NCI-H82 treated with DMSO at 0.1 percent for 48 hours (cell line): ENCODE measurements around the gene SYCP3.
"Not testable (repeated sequence)": the region's sequence is repeated elsewhere in the genome, so short reads cannot be mapped to it uniquely, and the experiment has no call there.

Source experiments
- DNase-seq: peaks from one replicate; lab custom pipeline; 2025; ENCODE audit not compliant: unreplicated experiment; lab: John Stamatoyannopoulos, UW

The SYCP3 gene

DNA sequence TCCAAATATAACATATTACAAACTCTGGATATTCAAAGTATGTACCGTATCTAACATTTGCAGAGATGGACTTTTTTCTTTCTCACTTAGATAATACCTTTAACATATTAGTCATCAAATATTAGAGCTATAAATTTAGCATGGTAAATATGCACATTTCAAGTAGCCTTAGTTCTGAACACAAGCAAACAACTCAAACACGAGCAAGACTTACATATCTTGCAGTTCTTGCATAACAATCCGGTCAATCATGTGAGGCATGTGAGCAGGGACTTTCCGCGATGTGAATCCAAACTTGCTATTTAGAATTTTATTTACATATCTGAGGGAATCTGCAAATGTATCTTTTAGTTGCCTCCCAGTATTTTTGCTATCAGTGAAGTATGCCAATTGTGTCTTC is 22.1 kb upstream of the SYCP3 start:
- no peak for DNase-seq

DNA sequence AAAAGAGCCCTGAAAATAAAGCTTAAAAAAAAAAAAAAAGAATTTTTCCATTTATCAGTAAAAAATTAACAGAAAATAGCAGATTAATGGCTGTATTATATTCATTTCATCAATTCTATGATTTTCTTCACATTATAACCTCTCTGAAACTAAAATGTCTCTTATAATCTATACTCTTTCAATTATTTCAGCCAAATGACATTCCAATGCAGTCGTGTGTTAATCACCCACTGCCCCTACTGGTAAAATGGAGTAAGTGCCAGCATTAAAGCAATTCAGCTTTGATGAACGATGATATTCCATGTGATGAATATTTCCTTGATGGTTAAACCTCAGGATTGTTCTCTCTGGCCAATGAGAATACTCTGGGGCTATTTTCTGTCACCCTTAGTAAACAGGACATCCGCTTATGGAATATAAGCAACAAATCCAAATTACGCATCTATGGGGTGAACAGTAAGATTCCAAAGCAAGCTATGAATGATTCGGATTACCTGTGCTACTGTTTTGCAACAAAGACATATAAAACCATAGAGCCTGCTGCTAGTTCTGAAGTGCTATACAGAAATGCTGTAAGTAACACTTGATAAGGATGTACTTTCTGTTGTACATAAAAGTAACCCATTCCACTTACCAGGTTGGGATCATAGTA is 20.3 kb upstream of the SYCP3 start:
- no peak for DNase-seq

DNA sequence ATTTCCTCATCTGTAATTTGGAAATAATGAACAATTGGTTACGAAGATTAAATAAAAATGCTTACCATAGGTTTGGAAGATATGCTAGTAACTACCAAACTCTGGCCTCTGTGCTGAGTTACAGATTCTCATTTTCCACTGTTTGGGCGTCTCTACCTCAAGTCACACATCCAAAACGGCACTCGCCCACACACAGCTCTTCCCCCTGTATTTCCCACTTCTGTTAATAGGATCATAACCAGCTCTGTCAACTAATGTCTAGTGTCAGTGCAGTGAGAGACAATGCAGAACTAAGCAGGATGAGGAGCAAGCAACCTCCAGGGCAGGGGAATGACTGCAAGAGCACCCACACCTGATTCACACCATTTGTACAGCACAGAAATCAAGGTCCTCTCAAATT is 10.9 kb upstream of the SYCP3 start:
- DNase-seq: no peak

DNA sequence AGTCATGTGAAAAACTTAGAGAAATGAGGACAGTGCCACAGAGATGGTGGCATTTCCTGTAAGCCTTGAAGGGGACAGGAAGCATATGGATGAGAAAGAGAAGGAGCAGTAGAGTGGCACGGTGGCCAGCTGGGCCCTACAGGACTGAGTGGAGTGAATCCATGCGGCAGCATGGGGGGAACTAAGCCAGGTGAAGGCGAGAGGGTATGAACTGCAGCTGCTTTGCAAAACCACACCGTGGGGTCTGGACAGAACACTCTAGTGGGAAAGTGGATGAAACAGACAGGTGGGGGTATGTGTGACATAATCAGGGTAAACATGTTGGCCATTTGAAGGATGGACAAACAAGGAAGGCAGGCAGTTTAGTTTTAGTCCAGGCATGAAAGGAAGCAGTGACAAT is 10.4 kb upstream of the SYCP3 start:
- DNase-seq: no peak

DNA sequence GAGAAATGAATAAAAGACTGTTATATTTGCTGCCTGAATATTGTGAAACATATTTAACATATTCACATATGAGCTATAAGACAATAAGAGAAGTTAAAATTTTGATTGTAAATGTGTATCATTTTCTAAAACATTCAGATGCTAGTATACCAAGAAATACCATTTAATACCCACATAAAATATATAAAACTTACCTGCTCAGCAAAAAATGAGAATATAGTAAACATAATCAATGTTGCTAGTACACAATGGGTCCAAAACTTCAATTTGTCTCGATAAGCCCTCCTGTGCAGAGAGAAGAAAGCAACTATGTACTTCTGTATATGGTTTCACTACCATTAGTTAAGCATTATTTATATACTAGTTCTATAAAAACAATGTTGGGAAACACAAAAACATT is 9.6 kb upstream of the SYCP3 start:
- DNase-seq: no peak

DNA sequence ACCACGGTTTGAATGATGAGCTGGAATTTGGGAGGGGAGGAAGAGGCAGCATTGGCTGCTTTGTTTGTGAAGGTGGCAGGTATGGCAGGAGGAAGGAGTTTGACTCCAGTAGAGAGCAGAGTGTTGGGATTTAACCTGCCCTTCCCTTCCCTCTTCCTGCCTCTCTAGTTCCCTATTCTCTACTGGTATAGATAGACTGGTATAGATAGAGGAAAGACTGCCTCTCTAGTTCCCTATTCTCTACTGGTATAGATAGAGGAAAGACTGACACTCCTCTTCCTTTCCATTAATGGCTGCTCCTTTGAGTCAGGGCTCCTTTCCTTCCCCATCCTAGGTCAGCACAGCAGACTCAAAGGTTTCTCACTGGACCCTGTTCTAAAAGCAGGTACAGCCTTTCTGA is 8.4 kb upstream of the SYCP3 start:
- DNase-seq: no peak

DNA sequence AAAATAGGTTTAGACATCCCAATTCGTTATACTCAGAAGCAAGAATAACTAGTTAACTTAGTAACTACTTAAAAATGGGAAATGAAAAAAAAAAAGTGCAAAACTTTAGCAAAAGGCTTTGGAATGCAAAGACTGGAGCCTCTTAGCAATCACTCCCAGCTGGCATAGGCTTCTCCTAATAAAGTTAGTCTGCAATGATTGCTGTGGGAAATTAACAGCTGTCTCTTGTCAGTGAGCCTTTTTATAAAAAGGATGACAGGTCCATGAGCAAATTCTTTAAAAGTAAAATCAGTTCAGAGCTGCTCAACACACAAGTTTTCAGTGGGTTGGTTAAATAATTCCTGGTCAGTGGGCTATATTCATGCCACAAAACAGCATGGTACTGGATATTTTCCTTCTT is 7.4 kb upstream of the SYCP3 start:
- DNase-seq: no peak

DNA sequence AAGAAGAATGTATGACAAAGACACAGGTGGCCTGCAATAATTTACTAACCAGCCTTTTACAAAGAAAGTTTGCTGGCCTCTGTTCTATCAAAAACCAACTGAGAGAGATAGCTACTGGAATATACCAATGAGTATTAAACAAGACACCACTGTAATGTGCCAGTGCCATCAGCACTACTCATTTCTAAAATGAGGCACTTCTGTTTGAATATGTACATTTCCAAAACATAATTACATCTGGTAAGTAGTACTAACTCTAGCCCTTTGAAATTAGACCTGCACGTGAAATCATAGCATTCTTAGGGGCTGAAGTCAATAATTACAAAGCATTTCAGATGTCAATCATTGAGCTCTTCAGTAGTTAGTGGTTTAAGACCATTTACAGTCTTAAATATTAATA is 6.9 kb upstream of the SYCP3 start:
- DNase-seq: no peak

DNA sequence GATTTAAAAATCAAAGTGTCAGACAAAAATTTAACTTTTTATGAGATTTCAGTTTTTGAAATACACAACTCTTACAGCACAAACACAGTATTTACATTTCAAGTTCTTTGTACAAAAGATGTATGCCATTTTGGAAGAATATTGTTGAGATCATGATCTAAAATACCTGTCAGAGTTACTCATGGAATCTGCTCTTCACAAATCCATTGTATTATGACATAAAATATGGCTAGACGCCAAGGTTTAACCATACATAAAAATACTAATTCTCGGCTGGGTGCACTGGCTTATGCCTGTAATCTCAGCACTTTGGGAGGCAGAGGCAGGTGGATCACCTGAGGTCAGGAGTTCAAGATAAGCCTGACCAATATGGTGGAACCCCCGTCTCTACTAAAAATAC is 6.2 kb upstream of the SYCP3 start:
- DNase-seq: no peak

DNA sequence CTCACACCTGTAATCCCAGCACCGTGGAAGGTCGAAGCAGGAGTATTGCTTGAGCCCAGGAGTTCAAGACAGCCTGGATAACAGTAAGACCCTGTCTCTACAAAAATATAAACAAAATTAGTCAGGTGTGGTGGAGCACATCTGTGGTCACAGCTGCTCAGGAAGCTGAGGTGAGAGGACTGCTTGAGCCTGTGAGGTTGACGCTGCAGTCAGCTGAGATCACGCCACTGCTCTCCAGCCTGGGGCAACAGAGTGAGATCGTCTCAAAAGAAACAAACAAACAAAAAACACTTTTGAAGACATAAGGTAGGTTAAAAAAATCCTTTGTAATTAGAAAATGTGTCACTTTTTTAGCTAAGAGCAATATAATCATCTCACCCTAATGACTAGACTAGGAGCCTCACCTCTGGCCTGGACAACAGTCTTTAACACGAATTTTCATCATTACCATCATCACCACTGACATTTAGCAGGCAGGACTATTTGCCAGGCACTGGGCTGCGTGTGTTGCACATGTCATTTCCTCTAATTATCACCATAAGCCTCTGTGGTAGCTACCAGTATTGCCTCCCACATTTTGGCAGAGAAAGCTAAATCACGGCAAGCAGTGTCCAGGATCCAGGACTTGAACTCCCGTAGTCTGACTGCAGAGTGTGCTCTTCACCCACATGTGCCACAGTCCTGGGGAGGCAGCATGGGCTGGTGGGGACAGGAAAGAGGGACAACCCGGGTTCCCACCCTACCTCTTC is 4.6 kb upstream of the SYCP3 start:
- no peak for DNase-seq

DNA sequence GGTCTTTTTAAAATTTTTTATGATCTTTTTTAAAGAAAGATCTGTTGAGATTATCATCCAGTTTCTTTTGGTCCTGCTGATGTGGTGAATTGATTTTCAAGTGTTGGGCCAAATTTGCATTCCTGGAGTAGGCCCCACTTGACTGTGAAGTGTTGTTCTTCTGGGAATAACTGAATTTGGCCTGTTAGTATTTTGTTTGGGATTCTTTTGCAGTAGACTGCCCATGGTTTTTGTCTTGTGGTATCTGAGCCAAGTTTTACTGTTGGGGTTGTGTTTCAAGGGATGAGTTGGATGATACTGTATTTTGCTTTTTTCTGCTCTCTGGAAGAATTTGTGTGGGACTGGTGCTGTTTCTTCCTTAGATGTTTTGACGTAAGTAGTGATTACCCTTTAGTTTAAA is 4.0 kb upstream of the SYCP3 start:
- DNase-seq: no peak

DNA sequence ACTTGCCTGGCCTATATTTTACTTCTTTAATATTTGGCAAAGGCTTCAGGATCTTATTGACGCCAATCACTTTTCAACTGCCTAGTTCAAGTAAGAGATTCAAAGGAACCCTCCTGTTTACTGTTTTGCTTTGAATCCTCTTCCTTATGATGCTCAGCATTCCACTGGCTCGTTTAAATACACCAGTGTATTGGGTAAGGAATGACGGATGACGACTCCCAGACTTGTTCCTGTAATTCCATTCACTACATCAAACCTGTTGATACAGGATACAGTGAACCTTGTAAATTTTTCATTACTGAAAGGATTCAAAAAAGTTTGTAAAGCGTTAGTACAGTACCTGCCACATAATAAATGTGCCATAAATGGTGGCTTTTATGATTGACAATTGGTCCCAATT is 1.7 kb upstream of the SYCP3 start:
- DNase-seq: no peak

DNA sequence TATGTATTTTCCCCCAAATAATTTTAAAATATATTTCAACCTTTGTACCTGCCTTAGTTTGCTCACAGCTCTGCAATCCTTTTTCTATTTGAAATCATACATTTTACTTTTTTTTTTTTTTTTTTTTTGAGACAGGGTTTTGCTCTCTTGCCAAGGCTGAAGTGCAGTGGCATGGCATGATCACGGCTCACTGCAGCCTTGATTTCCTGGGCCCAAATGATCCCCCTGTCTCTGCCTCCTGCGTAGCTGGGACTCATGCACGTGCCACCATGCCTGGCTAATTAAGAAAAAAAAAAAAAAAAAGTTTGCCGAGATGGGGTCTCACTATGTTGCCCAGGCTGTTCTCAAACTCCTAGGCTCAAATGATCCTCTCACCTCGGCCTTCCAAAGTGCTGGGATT is 1.3 kb upstream of the SYCP3 start:
- no peak for DNase-seq

DNA sequence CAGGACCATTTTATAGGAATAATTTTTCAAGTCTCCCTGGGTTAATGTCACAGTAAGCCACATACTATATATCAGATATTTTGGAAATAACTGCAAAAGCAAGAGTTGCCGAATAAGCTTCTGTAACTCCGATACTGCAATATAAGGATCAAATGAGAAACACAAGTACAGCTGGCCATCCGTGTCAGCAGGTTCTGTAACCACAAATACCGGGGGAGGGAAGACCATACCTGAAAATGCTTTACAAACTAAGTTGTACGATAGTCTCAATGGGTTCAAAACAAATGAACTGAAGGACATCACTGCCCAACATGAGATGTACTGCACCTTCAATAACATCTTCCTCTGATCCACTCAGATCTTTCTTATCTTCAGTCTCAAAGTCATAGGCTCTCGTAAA is 1.8 kb downstream of the SYCP3 start:
- DNase-seq: no peak

DNA sequence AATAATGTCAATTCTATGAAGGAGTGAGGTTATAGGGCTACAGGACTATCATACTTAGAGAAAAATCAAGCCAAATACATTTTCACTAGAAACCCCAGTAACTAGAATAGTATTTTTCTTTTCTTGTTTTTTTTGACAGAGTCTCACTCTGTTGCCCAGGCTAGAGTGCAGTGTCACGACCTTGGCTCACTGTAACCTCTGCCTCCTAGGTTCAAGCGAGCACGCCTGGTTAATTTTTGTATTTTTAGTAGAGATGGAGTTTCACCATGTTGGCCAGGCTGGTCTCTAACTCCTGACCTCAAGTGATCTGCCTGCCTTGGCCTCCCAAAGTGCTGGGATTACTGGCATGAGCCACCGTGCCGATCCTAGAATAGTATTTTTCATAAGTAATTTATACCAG is 4.8 kb downstream of the SYCP3 start:
- DNase-seq: not testable (repeated sequence)

DNA sequence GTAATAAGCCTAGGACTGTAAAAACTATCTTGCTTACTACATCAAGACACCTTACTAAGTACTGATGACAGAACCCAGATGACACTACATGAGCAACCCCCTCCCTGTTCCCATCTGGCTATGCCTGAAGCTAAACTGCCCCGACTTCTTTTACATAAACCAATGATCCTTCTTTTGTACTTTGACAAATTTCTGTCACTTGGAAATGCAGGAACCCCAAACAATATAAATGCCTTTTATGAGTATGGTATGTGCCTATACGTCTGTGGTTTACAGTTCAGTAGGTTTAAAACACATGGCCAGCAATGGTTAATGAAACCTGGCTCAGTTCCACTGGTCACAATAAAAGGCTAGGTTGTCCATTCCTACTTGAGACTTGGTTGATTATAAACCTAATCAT is 6.1 kb downstream of the SYCP3 start:
- no peak for DNase-seq

DNA sequence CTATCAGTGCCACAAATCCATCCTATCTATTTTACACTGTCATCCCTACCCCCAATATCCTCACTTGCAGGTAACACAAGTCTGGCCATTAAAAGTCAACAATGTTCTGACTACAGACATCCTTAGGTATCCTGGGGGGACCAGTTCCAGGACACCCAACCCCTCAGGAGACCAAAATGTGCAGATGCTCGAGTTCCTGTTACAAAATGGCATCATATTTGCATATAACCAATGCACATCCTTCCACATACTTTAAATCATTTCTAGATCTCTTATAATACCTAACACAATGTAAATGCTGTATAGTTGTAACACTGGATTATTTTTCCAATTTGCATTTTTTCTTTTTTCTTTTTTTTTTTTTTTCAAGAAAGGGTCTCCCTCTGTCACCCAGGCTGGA is 6.9 kb downstream of the SYCP3 start:
- DNase-seq: no peak

DNA sequence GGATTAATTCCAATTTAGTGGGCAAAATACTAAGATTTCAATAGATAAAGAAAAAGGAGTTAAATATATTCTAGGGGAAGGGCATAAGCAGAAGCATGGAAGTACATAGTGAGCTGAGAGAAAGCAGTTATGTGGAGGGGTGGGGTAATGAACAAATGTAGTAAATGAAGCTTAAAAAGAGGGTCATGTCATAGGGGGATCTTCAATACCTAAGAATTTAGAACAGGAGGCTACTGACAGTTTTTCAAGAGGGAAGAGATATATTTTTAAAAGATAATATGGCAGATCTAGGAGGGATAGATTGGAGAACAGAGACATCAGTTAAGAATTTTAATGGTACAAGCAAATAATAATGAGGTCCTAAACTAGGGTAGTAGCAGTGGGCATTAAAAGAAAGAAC is 9.4 kb downstream of the SYCP3 start:
- DNase-seq: no peak

DNA sequence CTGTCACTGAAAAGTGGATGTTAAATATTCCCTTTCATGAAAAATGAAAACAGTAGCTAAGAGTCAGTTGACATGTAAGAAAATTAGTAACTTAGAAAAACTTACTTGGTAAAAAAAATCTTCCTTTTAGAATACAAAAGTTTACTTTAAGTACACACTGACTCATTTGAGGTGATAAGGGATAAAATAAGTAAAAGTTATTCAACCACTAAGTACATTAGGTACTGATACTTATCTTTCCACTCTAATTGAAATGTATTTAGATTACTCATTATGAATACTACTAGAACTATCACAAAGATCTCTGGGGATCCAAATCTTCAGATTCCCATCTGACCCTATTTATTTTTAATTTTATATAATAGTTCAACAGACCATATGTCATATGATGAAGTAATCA is 12.2 kb downstream of the SYCP3 start:
- DNase-seq: no peak

DNA sequence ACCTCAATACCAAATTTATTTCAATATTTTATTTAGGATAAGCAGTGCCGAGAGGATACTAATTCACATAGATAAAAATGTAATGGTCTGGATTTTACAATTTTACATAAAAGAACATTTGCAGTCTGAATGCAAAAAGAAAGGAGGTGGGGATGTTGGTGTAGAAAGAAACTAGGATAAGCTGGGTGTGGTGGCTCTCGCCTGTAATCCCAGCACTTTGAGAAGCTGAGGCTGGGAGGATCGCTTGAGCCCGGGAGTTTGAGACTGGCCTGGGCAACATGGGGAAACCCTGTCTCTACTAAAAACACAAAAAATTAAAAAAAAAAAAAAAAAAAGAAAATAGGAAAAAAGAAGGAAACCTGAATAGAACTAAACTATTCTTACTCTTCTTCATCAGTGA is 16.9 kb downstream of the SYCP3 start:
- DNase-seq: no peak

DNA sequence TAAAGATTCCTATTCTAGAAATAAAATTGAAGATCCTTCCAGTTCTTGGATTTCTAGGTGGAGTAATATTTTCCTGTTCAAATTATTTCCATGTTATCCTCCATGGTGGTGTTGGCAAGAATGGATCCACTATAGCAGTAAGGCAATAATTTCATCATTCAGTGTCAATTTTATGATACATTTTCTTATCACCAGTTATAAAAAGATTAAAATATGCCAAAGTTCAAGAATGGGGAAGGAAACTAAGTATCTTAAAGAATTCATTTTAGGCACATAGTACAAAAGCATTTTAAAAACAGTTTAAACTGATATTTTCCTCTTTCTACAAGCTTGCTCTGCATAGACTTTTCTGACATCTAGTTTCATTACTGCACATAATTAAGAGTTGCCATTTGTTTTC is 19.1 kb downstream of the SYCP3 start:
- no peak for DNase-seq

DNA sequence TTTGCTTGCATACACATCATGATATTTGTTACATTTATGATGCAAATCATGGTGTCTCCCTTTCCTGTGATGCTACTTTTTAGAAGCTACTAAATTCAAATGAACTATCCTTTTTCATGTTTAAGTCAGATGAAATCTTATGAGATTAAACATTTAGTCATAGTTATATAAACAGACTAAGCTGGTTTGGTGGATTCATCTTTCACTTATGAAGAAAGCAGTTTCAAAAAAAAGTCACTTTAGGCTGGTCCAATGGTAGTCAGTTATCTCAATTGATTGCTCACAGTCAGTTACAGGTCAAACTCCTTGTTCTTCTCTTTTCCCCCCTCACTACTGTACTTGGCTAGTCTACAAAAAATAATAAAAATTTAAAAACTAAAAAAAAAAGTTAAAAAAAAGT is 19.7 kb downstream of the SYCP3 start:
- no peak for DNase-seq

DNA sequence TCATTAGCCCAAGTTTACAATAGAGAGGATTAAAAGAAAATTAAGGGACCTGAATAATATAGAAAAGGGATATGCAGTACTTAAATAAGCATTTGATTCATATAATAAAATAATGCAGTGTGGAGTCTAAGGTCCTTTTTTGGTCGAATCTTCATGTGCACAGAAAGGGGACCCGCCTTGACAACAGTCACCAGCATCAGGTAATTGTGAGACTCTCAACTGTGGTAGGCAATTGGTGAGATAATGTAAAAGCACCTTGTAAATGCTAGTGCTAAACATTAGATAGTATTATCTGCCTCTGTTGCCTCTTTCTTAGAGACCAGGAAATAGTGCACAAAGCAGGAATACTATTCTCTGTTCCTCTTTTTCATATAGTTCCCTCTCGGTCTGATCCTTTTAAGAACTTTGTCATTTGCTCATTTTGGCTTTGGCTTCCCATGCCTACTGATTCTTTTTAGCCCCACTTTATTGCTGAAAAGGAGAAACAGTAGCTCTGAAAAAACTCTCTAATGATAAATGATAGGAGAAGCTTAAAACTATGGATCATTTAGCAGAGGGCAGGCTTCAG is 24.3 kb downstream of the SYCP3 start:
- no peak for DNase-seq
